ENCODE measurements around the gene TANC1.
A peak's percentile ranks its signal among the peaks of the same experiment; 100 is the strongest.

Gene TANC1

GRCh38 chr2:158953926-158954763, 14.3 kb upstream of the TANC1 start:
- Histone ChIP-seq H3K9ac (ENCODE audit: low read depth, low read length) (no peak overlapping the region), H4K20me1 (ENCODE audit: insufficient read depth, low read length) (no peaks in the 10 kb centered on the region), H3K4me1 (ENCODE audit: insufficient read depth, low read length) (peaks cover 19% of the 10 kb centered on the region), H3K79me2 (ENCODE audit: insufficient read depth, low read length) (no peaks in the 10 kb centered on the region), H3K4me3 (ENCODE audit: low read depth in 1 of 2, low read length in 2 of 2) (no peak overlapping the region), H3K27me3 (ENCODE audit: insufficient read depth, low read length, poor library complexity) (no peaks in the 10 kb centered on the region), H2AFZ (ENCODE audit: low read depth, low read length) (no peak overlapping the region), H3K4me2 (ENCODE audit: insufficient read depth, low read length) (0 out of 2 replicates have a peak overlapping the region, but pooled peaks have one; percentile 19), H3K36me3 (ENCODE audit: insufficient read depth, low read length) (no peaks in the 10 kb centered on the region), H3K27ac (ENCODE audit: low read length) (0 out of 2 replicates have a peak overlapping the region, but pooled peaks have one; percentile 49), H3K9me3 (ENCODE audit: insufficient read depth, low read length, severe bottlenecking) (no peaks in the 10 kb centered on the region)
- ATAC-seq (ENCODE audit: insufficient read depth, low read depth): peak; percentile 99
- peak; percentile 82 for DNase-seq
- TF ChIP-seq CTCF (IDR thresholded peaks at IDR 0.05; ENCODE audit: borderline replicate concordance, extremely low read depth, low read length, poor library complexity, severe bottlenecking): no peak
- no peak for TF ChIP-seq EZH2 (IDR thresholded peaks at IDR 0.05; ENCODE audit: borderline replicate concordance, low read depth, low read length, severe bottlenecking)

- peaks cover 19% of the 10 kb centered on the region for H3K4me1 ChIP-seq (ENCODE audit: insufficient read depth, low read length)
These were observed 12.5 kb upstream of the TANC1 start for GRCh38 chr2:158955842-158956365.

GRCh38 chr2:158958365-158958764, 10.1 kb upstream of the TANC1 start:
- Histone ChIP-seq H3K9ac (ENCODE audit: low read depth, low read length) (no peak overlapping the region), H3K27me3 (ENCODE audit: insufficient read depth, low read length, poor library complexity) (no peaks in the 10 kb centered on the region), H3K9me3 (ENCODE audit: insufficient read depth, low read length, severe bottlenecking) (no peaks in the 10 kb centered on the region), H3K79me2 (ENCODE audit: insufficient read depth, low read length) (no peaks in the 10 kb centered on the region), H3K27ac (ENCODE audit: low read length) (no peak overlapping the region), H3K4me2 (ENCODE audit: insufficient read depth, low read length) (no peak overlapping the region), H4K20me1 (ENCODE audit: insufficient read depth, low read length) (no peaks in the 10 kb centered on the region), H3K4me3 (ENCODE audit: low read depth in 1 of 2, low read length in 2 of 2) (no peak overlapping the region), H3K4me1 (ENCODE audit: insufficient read depth, low read length) (peaks cover 15% of the 10 kb centered on the region), H3K36me3 (ENCODE audit: insufficient read depth, low read length) (no peaks in the 10 kb centered on the region), H2AFZ (ENCODE audit: low read depth, low read length) (no peak overlapping the region)
- ATAC-seq (ENCODE audit: insufficient read depth, low read depth) (no peak), DNase-seq (no peak)
- TF ChIP-seq CTCF (IDR thresholded peaks at IDR 0.05; ENCODE audit: borderline replicate concordance, extremely low read depth, low read length, poor library complexity, severe bottlenecking) (no peak), EZH2 (IDR thresholded peaks at IDR 0.05; ENCODE audit: borderline replicate concordance, low read depth, low read length, severe bottlenecking) (no peak)

More at GRCh38 chr2:158955842-158956365, 12.5 kb upstream of the TANC1 start:
- no peaks in the 10 kb centered on the region for H4K20me1 ChIP-seq (ENCODE audit: insufficient read depth, low read length)
- no peak overlapping the region for H3K27ac ChIP-seq (ENCODE audit: low read length)
- H3K9me3 ChIP-seq (ENCODE audit: insufficient read depth, low read length, severe bottlenecking): no peaks in the 10 kb centered on the region
- no peak overlapping the region for H2AFZ ChIP-seq (ENCODE audit: low read depth, low read length)
- H3K79me2 ChIP-seq (ENCODE audit: insufficient read depth, low read length): no peaks in the 10 kb centered on the region
- TF ChIP-seq CTCF (IDR thresholded peaks at IDR 0.05; ENCODE audit: borderline replicate concordance, extremely low read depth, low read length, poor library complexity, severe bottlenecking) (no peak), EZH2 (IDR thresholded peaks at IDR 0.05; ENCODE audit: borderline replicate concordance, low read depth, low read length, severe bottlenecking) (no peak)
- DNase-seq (no peak), ATAC-seq (ENCODE audit: insufficient read depth, low read depth) (no peak)
- H3K27me3 ChIP-seq (ENCODE audit: insufficient read depth, low read length, poor library complexity): no peaks in the 10 kb centered on the region
- H3K36me3 ChIP-seq (ENCODE audit: insufficient read depth, low read length): no peaks in the 10 kb centered on the region
- H3K4me2 ChIP-seq (ENCODE audit: insufficient read depth, low read length): no peak overlapping the region
- no peak overlapping the region for H3K4me3 ChIP-seq (ENCODE audit: low read depth in 1 of 2, low read length in 2 of 2)
- no peak overlapping the region for H3K9ac ChIP-seq (ENCODE audit: low read depth, low read length)

All from DND-41 (cell line).